Activated naive CD8-positive, alpha-beta T cell (primary cell): ENCODE measurements around the gene ZNF547.

Experiments
- H3K27ac Mint-ChIP-seq: one replicate; pipeline ENCODE4 v1.8.0; 2021; ENCODE audit warnings: mixed read lengths
- H3K27me3 Mint-ChIP-seq: one replicate; pipeline ENCODE4 v1.8.0; 2021; ENCODE audit warnings: mixed read lengths
- H3K36me3 Mint-ChIP-seq: one replicate; pipeline ENCODE4 v1.8.0; 2021; ENCODE audit warnings: mixed read lengths
- H3K4me1 Mint-ChIP-seq: one replicate; pipeline ENCODE4 v1.8.0; 2021; ENCODE audit warnings: low read depth, mixed read lengths
- H3K4me3 Mint-ChIP-seq: one replicate; pipeline ENCODE4 v1.8.0; 2021; ENCODE audit warnings: mild to moderate bottlenecking, mixed read lengths
- H3K9me3 Mint-ChIP-seq: one replicate; pipeline ENCODE4 v1.8.0; 2021; ENCODE audit warnings: low read depth, mixed read lengths

ZNF547 gene

GRCh38 chr19:57389730-57390598 is 26.6 kb downstream of the ZNF547 start, which contains the start of gene ZNF548:
Gene ZNF548, plus strand, starts transcription at chr19:57389854. Its CDS starts 246 bp downstream, at chr19:57390100.
- Mint-ChIP-seq H3K36me3 (peaks cover 44% of the 10 kb centered on the region), H3K9me3 (peaks cover 28% of the 10 kb centered on the region), H3K27me3 (no peaks in the 10 kb centered on the region), H3K27ac (peak within 1 kb of the TSS; percentile 88), H3K4me3 (peak within 1 kb of the TSS; percentile 97), H3K4me1 (peaks cover 32% of the 10 kb centered on the region)

GRCh38 chr19:57395710-57396109 is 32.4 kb downstream of the ZNF547 start:
- Mint-ChIP-seq H3K4me3 (no peak overlapping the region), H3K27ac (no peak overlapping the region), H3K4me1 (peaks cover 17% of the 10 kb centered on the region), H3K27me3 (no peaks in the 10 kb centered on the region), H3K9me3 (peaks cover 51% of the 10 kb centered on the region), H3K36me3 (peaks cover 83% of the 10 kb centered on the region)

- Mint-ChIP-seq H3K36me3 (peaks cover 72% of the 10 kb centered on the region), H3K27me3 (no peaks in the 10 kb centered on the region), H3K9me3 (peaks cover 50% of the 10 kb centered on the region), H3K4me1 (peaks cover 2% of the 10 kb centered on the region), H3K27ac (no peak overlapping the region), H3K4me3 (no peak overlapping the region)
These were observed 35.5 kb downstream of the ZNF547 start for GRCh38 chr19:57398868-57399267.

GRCh38 chr19:57403737-57404563 is 40.6 kb downstream of the ZNF547 start:
- Mint-ChIP-seq H3K36me3 (peaks cover 23% of the 10 kb centered on the region), H3K9me3 (peaks cover 11% of the 10 kb centered on the region), H3K27me3 (no peaks in the 10 kb centered on the region), H3K4me3 (no peak overlapping the region), H3K27ac (no peak overlapping the region), H3K4me1 (peaks cover 2% of the 10 kb centered on the region)

- H3K36me3 Mint-ChIP-seq: peaks cover 5% of the 10 kb centered on the region
- no peak overlapping the region for H3K4me3 Mint-ChIP-seq
- H3K4me1 Mint-ChIP-seq: peaks cover 11% of the 10 kb centered on the region
- no peak overlapping the region for H3K27ac Mint-ChIP-seq
- no peaks in the 10 kb centered on the region for H3K9me3 Mint-ChIP-seq
- no peaks in the 10 kb centered on the region for H3K27me3 Mint-ChIP-seq
These were observed 43.3 kb downstream of the ZNF547 start for GRCh38 chr19:57406516-57407123.

GRCh38 chr19:57410877-57411671 is 47.7 kb downstream of the ZNF547 start, which contains the start of gene ZNF17:
Gene ZNF17, plus strand, starts transcription at chr19:57411161. Its CDS starts 2,455 bp downstream, at chr19:57413616.
- Mint-ChIP-seq H3K4me1 (peaks cover 32% of the 10 kb centered on the region), H3K4me3 (peak within 1 kb of the TSS; percentile 94), H3K36me3 (peaks cover 17% of the 10 kb centered on the region), H3K9me3 (peaks cover 10% of the 10 kb centered on the region), H3K27ac (peak within 1 kb of the TSS; percentile 89), H3K27me3 (no peaks in the 10 kb centered on the region)

GRCh38 chr19:57419439-57419838 is 56.1 kb downstream of the ZNF547 start:
- H3K27ac Mint-ChIP-seq: no peak overlapping the region
- H3K9me3 Mint-ChIP-seq: peaks cover 30% of the 10 kb centered on the region
- H3K4me1 Mint-ChIP-seq: peaks cover 6% of the 10 kb centered on the region
- peaks cover 65% of the 10 kb centered on the region for H3K36me3 Mint-ChIP-seq
- no peak overlapping the region for H3K4me3 Mint-ChIP-seq
- H3K27me3 Mint-ChIP-seq: no peaks in the 10 kb centered on the region

- Mint-ChIP-seq H3K9me3 (peaks cover 20% of the 10 kb centered on the region), H3K27me3 (no peaks in the 10 kb centered on the region), H3K36me3 (peaks cover 56% of the 10 kb centered on the region), H3K27ac (no peak overlapping the region), H3K4me1 (no peaks in the 10 kb centered on the region), H3K4me3 (no peak overlapping the region)
These were observed 57.7 kb downstream of the ZNF547 start for GRCh38 chr19:57421037-57421436.
